Neuronal stem cell (in vitro differentiated cells): ENCODE measurements around the gene DDX1.

Experiments
- DNase-seq: peaks from one replicate; pipeline ENCODE4 v3.0.0-alpha.2; 2013; ENCODE audit warnings: low spot score
- H2AFZ ChIP-seq: one replicate; pipeline ENCODE4 v1.6.1; 2013; ENCODE audit warnings: mild to moderate bottlenecking, low read length, inconsistent platforms
- H2AK5ac ChIP-seq: 2 replicates; pipeline ENCODE4 v1.6.1; 2013; ENCODE audit warnings: low read depth, mild to moderate bottlenecking, inconsistent platforms, low read length, moderate library complexity, mixed read lengths
- H2BK120ac ChIP-seq: 2 replicates; pipeline ENCODE4 v1.6.1; 2013; ENCODE audit warnings: low read depth, mild to moderate bottlenecking, inconsistent platforms, low read length, moderate library complexity, mixed read lengths
- H2BK12ac ChIP-seq: one replicate; pipeline ENCODE4 v1.6.1; 2013; ENCODE audit warnings: low read length, inconsistent platforms
- H2BK15ac ChIP-seq: 2 replicates; pipeline ENCODE4 v1.6.1; 2013; ENCODE audit warnings: mild to moderate bottlenecking, low read length, inconsistent platforms, mixed read lengths
- H2BK5ac ChIP-seq: one replicate; pipeline ENCODE4 v1.6.1; 2013; ENCODE audit warnings: inconsistent platforms, mild to moderate bottlenecking, low read length, moderate library complexity
- H3K14ac ChIP-seq: one replicate; pipeline ENCODE4 v1.6.1; 2013; ENCODE audit warnings: low read length, inconsistent platforms
- H3K18ac ChIP-seq: 2 replicates; pipeline ENCODE4 v1.6.1; 2013; ENCODE audit warnings: low read length, inconsistent platforms
- H3K23ac ChIP-seq: 2 replicates; pipeline ENCODE4 v1.6.1; 2013; ENCODE audit warnings: low read depth, mild to moderate bottlenecking, mixed read lengths, low read length, inconsistent platforms; ENCODE audit not compliant: poor library complexity
- H3K27ac ChIP-seq: replicated peaks from 3 replicates; pipeline ENCODE4 v1.5.1; 2013; ENCODE audit warnings: low read length, inconsistent platforms
- H3K27me3 ChIP-seq, 3 experiments: 2 replicates each; pipeline ENCODE4 v1.6.1; 2013; ENCODE audit warnings: low read length in 3 of 3, mild to moderate bottlenecking in 2 of 3, inconsistent platforms in 1 of 3, low read depth in 1 of 3, mixed read lengths in 1 of 3, moderate library complexity in 1 of 3; ENCODE audit not compliant: control insufficient read depth in 3 of 3, insufficient read depth in 3 of 3
- H3K36me3 ChIP-seq, 2 donors: replicated peaks in 1 of 2; 2 replicates each; pipeline ENCODE4 v1.6.1; 2013; ENCODE audit warnings: low read length in 2 of 2; ENCODE audit not compliant: control insufficient read depth in 2 of 2, insufficient read depth in 2 of 2
- H3K4ac ChIP-seq: 2 replicates; pipeline ENCODE4 v1.6.1; 2013; ENCODE audit warnings: inconsistent platforms, mild to moderate bottlenecking, low read length, moderate library complexity
- H3K4me1 ChIP-seq, 2 donors: 1 replicate in 1 of 2; 2 replicates in 1 of 2; pipeline ENCODE4 v1.6.1; 2013; ENCODE audit warnings: low read length in 2 of 2, low read depth in 1 of 2; ENCODE audit not compliant: control insufficient read depth in 2 of 2, insufficient read depth in 1 of 2
- H3K4me2 ChIP-seq: one replicate; pipeline ENCODE4 v1.6.1; 2013; ENCODE audit warnings: mild to moderate bottlenecking, low read length, inconsistent platforms; ENCODE audit not compliant: insufficient read depth, poor library complexity, severe bottlenecking
- H3K4me3 ChIP-seq, 2 donors: 2 replicates each; pipeline ENCODE4 v1.5.1; 2013; ENCODE audit warnings: low read length in 2 of 2, mild to moderate bottlenecking in 2 of 2, inconsistent platforms in 1 of 2, moderate library complexity in 1 of 2
- H3K79me1 ChIP-seq: one replicate; pipeline ENCODE4 v1.6.1; 2013; ENCODE audit warnings: low read depth, mild to moderate bottlenecking, inconsistent platforms, low read length, moderate library complexity
- H3K9ac ChIP-seq: one replicate; pipeline ENCODE4 v1.6.1; 2013; ENCODE audit warnings: mild to moderate bottlenecking, low read depth, low read length, inconsistent platforms; ENCODE audit not compliant: poor library complexity
- H3K9me3 ChIP-seq, 2 donors: replicated peaks in 1 of 2; 2 replicates each; pipeline versions ENCODE3 to v1.6.1; 2013; ENCODE audit warnings: low read length in 2 of 2, mild to moderate bottlenecking in 2 of 2, inconsistent platforms in 1 of 2, low read depth in 1 of 2, mixed read lengths in 1 of 2, moderate library complexity in 1 of 2; ENCODE audit not compliant: control insufficient read depth in 2 of 2, insufficient read depth in 1 of 2
- H4K8ac ChIP-seq: one replicate; pipeline ENCODE4 v1.6.1; 2013; ENCODE audit warnings: low read depth, mild to moderate bottlenecking, inconsistent platforms, low read length, moderate library complexity
- H4K91ac ChIP-seq: one replicate; pipeline ENCODE4 v1.6.1; 2013; ENCODE audit warnings: low read length, low read depth, mild to moderate bottlenecking, inconsistent platforms; ENCODE audit not compliant: poor library complexity
- WGBS, 2 donors: extraction: QIAGEN DNeasy Blood & Tissue Kit; methylation state at CpG; one replicate each; pipeline ENCODE4 v1.1.7; 2013; ENCODE audit warnings: missing lambda C conversion rate in 2 of 2, mixed read lengths in 1 of 2; ENCODE audit not compliant: insufficient read length in 2 of 2, insufficient replicate concordance in 1 of 2; ENCODE audit errors: extremely low coverage in 2 of 2; 5-methylcytosine and 5-hydroxymethylcytosine counted together

Gene DDX1

DNA sequence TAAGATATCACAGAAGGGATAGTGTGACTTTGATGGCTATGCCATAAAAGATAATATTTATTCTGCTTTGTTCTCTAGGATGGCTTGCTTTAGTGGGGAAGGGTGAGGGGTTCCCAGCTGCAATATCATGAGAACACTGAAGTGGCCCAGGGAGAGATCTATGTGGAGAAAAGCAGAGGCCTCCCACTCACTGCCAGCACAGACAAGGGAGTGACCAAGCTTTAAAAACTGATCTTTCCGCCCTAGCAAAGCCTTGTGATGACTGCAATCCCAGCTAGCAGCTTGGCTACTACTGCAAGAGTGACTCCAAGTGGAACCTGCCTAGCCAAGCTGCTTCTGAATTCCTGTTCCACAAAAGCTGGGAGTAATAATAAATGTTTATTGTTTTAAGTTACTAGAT, 7.8 kb upstream of the DDX1 start:
- DNase-seq = no peak
- H2BK120ac ChIP-seq = no peak overlapping the region
- no peaks in the 10 kb centered on the region for H3K36me3 ChIP-seq
- no peak overlapping the region for H3K4me2 ChIP-seq
- no peaks in the 10 kb centered on the region for H3K27me3 ChIP-seq
- H3K9me3 ChIP-seq = peaks cover 0 to 3% of the 10 kb centered on the region in 2 donors
- no peak overlapping the region for H2BK12ac ChIP-seq
- H2AK5ac ChIP-seq = no peak overlapping the region
- H4K8ac ChIP-seq = no peak overlapping the region
- no peak overlapping the region for H2AFZ ChIP-seq
- H3K4me1 ChIP-seq = peaks cover 0 to 2% of the 10 kb centered on the region in 2 donors
- H3K14ac ChIP-seq = no peak overlapping the region
- H3K18ac ChIP-seq = no peak overlapping the region
- H3K4ac ChIP-seq = no peak overlapping the region
- no peak overlapping the region for H3K23ac ChIP-seq
- H3K79me1 ChIP-seq = no peaks in the 10 kb centered on the region
- no peak overlapping the region for H2BK5ac ChIP-seq
- H3K27ac ChIP-seq = no peak overlapping the region
- H2BK15ac ChIP-seq = no peak overlapping the region
- H3K4me3 ChIP-seq = no peak overlapping the region
- WGBS, 2 donors = no CpG with 5 or more reads among the region's 1 CpG
- H3K9ac ChIP-seq = no peak overlapping the region
- H4K91ac ChIP-seq = no peak overlapping the region

DNA sequence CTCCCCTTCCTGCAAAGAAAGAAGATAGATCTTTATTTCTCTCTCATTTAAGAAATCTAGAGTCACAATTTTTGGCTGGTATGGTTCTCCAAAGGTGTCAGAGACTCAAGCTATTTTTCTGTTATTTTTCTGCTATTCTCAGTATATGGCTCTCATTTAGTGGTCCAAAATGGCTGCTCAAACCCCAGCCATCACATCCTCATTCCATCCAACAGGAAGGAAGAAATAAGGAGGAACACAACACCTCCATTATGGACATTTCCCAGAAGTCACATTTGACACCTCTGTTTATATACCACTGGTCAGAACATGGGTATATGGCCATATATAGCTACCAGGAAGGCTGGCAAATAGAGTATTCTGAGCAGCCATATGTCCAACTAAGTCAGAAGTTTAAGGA, 7.4 kb upstream of the DDX1 start:
- Histone ChIP-seq H2BK5ac (no peak overlapping the region), H3K23ac (no peak overlapping the region)
- DNase-seq = no peak

DNA sequence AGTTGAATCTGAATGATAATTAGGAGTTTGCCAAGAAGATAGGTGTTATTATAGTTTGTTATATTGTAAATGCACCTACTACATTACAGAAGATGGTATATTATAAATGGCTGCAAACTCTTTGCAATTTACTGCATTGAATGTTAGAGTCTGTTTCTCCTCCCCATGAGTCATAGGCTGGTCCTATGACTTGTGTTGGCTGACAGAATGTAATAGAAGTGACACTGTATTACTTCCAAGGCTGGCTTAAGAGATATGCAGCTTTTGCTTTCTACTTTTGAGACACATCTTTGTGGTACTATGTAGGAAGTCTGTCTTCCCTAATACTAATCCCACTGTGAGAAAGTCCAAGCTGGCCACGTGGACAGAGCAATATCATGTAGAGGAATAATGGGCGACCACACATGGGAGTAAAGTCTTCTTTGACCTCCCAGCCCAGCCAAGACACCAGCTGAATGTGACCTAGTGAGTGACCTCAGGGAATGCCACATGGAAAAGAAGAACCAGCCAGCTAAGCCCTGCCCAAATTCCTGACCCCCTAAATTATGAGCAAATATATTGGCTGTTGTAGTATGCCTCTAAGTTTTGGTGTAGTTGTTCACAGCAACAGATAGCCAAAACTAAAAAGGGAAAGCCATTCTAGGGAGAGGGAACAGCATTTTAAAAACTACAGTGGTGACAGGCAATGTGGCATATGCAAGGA, 6.8 kb upstream of the DDX1 start:
- no peak for DNase-seq
- Histone ChIP-seq H3K4me2 (no peak overlapping the region), H2BK120ac (no peak overlapping the region), H3K79me1 (no peaks in the 10 kb centered on the region), H3K4me1 (no peaks in the 10 kb centered on the region), H4K91ac (no peak overlapping the region), H2AK5ac (no peak overlapping the region), H2BK12ac (no peak overlapping the region), H4K8ac (no peak overlapping the region), H3K27me3 (no peaks in the 10 kb centered on the region), H3K36me3 (no peaks in the 10 kb centered on the region), H3K9me3 (peaks cover 0 to 3% of the 10 kb centered on the region in 2 donors), H3K14ac (no peak overlapping the region), H2AFZ (no peak overlapping the region), H3K9ac (no peak overlapping the region), H2BK15ac (no peak overlapping the region), H3K18ac (no peak overlapping the region), H3K4ac (no peak overlapping the region), H3K27ac (no peak overlapping the region), H3K4me3 (no peak overlapping the region), H2BK5ac (no peak overlapping the region), H3K23ac (no peak overlapping the region)
- no CpG with 5 or more reads among the region's 2 CpGs for WGBS, 2 donors

More for the DNA sequence above, 7.4 kb upstream of the DDX1 start:
- H3K9ac ChIP-seq = no peak overlapping the region
- H2AFZ ChIP-seq = no peak overlapping the region
- no peak overlapping the region for H3K18ac ChIP-seq
- no peak overlapping the region for H2BK120ac ChIP-seq
- H3K27me3 ChIP-seq = no peaks in the 10 kb centered on the region
- peaks cover 0 to 3% of the 10 kb centered on the region in 2 donors for H3K9me3 ChIP-seq
- no peak overlapping the region for H2BK12ac ChIP-seq
- H4K8ac ChIP-seq = no peak overlapping the region
- H3K14ac ChIP-seq = no peak overlapping the region
- H3K36me3 ChIP-seq = no peaks in the 10 kb centered on the region
- no peak overlapping the region for H3K4me3 ChIP-seq
- H3K27ac ChIP-seq = no peak overlapping the region
- peaks cover 0 to 2% of the 10 kb centered on the region in 2 donors for H3K4me1 ChIP-seq
- no peak overlapping the region for H2BK15ac ChIP-seq
- H3K79me1 ChIP-seq = no peaks in the 10 kb centered on the region
- H4K91ac ChIP-seq = no peak overlapping the region
- no peak overlapping the region for H2AK5ac ChIP-seq
- no peak overlapping the region for H3K4ac ChIP-seq
- H3K4me2 ChIP-seq = no peak overlapping the region

DNA sequence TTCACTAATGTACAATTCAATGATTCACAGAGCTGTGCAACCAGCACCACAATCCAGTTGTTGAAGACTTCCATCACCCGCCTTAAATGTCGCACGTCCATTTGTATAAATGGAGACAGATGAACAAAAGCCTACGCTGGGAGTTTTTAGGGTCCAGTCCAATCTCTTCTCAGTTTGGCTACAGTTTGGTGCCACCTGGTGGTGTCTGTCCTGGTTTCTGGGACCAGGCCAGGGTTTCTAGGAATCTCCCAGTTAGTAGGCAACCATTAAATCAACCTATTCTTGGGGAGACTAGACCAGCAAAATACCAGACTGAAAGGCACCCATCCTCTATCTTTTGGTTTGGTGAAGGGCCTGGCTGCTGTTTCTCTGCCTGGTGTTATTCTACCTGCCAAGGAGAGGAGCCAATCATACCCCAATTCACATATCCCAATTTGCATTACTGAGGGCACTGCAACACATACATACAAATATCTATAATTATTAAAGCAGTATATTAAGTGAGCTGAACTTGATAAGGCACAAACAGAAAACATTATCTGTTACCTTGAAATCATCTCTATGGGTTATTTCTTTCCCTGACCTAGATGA, 3.2 kb upstream of the DDX1 start:
- peaks cover 0 to 1% of the 10 kb centered on the region in 2 donors for H3K36me3 ChIP-seq
- no peak overlapping the region for H3K9ac ChIP-seq
- no peak overlapping the region for H2BK12ac ChIP-seq
- H3K4me2 ChIP-seq = no peak overlapping the region
- no CpG with 5 or more reads among the region's 4 CpGs for WGBS, 2 donors
- H2BK15ac ChIP-seq = no peak overlapping the region
- DNase-seq = peak; percentile 51
- peaks cover 0 to 3% of the 10 kb centered on the region in 2 donors for H3K9me3 ChIP-seq
- no peak overlapping the region for H4K8ac ChIP-seq
- H2AFZ ChIP-seq = no peak overlapping the region
- peaks cover 4% of the 10 kb centered on the region for H3K79me1 ChIP-seq
- no peak overlapping the region for H3K23ac ChIP-seq
- no peak overlapping the region for H2BK120ac ChIP-seq
- no peaks in the 10 kb centered on the region for H3K27me3 ChIP-seq
- H3K18ac ChIP-seq = no peak overlapping the region
- H3K27ac ChIP-seq = no peak overlapping the region
- H2BK5ac ChIP-seq = no peak overlapping the region
- H3K4me3 ChIP-seq = no peak overlapping the region
- no peak overlapping the region for H2AK5ac ChIP-seq
- no peak overlapping the region for H3K14ac ChIP-seq
- peaks cover 2 to 3% of the 10 kb centered on the region in 2 donors for H3K4me1 ChIP-seq
- no peak overlapping the region for H4K91ac ChIP-seq
- H3K4ac ChIP-seq = no peak overlapping the region
